BE2C (cell line): Measurements from ENCODE around the gene POLR3A.

ENCODE experiments used
- DNase-seq: peaks from one replicate; pipeline ENCODE4 v3.0.0-alpha.2; 2020
- H3K27me3 ChIP-seq: fragments of 250-450 bp; sonication (Bioruptor Pico); 2 replicates; pipeline ENCODE4 v1.5.1; 2020; ENCODE audit warnings: mild to moderate bottlenecking
- H3K36me3 ChIP-seq: fragments of 250-450 bp; sonication (Bioruptor Pico); 2 replicates; pipeline ENCODE4 v1.5.1; 2020; ENCODE audit warnings: mild to moderate bottlenecking
- H3K4me1 ChIP-seq: fragments of 250-450 bp; sonication (Bioruptor Pico); 2 replicates; pipeline ENCODE4 v1.5.1; 2020
- H3K4me3 ChIP-seq: 2 replicates; pipeline ENCODE4 v1.5.1; 2011; ENCODE audit warnings: low read depth, low read length
- H3K9me3 ChIP-seq: fragments of 250-450 bp; sonication (Bioruptor Pico); 2 replicates; pipeline ENCODE4 v1.5.1; 2020
- TF ChIP-seq, protein P1 (sequence below): IDR thresholded peaks from 2 replicates; pipeline ENCODE4 v1.5.1; 2012; ENCODE audit warnings: mild to moderate bottlenecking, low read depth, low read length

The POLR3A gene

GRCh38 chr10:78063236-78063635 lies 33.9 kb upstream of the POLR3A start:
- Histone ChIP-seq H3K4me1 (no peaks in the 10 kb centered on the region), H3K27me3 (no peaks in the 10 kb centered on the region), H3K36me3 (no peaks in the 10 kb centered on the region), H3K9me3 (no peaks in the 10 kb centered on the region), H3K4me3 (no peak overlapping the region)
- DNase-seq, result no peak
- TF ChIP-seq, protein P1, sequence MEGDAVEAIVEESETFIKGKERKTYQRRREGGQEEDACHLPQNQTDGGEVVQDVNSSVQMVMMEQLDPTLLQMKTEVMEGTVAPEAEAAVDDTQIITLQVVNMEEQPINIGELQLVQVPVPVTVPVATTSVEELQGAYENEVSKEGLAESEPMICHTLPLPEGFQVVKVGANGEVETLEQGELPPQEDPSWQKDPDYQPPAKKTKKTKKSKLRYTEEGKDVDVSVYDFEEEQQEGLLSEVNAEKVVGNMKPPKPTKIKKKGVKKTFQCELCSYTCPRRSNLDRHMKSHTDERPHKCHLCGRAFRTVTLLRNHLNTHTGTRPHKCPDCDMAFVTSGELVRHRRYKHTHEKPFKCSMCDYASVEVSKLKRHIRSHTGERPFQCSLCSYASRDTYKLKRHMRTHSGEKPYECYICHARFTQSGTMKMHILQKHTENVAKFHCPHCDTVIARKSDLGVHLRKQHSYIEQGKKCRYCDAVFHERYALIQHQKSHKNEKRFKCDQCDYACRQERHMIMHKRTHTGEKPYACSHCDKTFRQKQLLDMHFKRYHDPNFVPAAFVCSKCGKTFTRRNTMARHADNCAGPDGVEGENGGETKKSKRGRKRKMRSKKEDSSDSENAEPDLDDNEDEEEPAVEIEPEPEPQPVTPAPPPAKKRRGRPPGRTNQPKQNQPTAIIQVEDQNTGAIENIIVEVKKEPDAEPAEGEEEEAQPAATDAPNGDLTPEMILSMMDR, result no peak

GRCh38 chr10:78062296-78062695 lies 33.0 kb upstream of the POLR3A start:
- no peak for DNase-seq
- Histone ChIP-seq H3K27me3 (no peaks in the 10 kb centered on the region), H3K36me3 (no peaks in the 10 kb centered on the region), H3K4me3 (no peak overlapping the region), H3K4me1 (no peaks in the 10 kb centered on the region), H3K9me3 (no peaks in the 10 kb centered on the region)
- TF ChIP-seq, protein P1, result no peak

GRCh38 chr10:78059906-78060702 lies 30.8 kb upstream of the POLR3A start:
- Histone ChIP-seq H3K9me3 (no peaks in the 10 kb centered on the region), H3K36me3 (no peaks in the 10 kb centered on the region), H3K27me3 (no peaks in the 10 kb centered on the region), H3K4me1 (no peaks in the 10 kb centered on the region), H3K4me3 (no peak overlapping the region)
- TF ChIP-seq, protein P1, result no peak
- DNase-seq, result no peak

- H3K27me3 ChIP-seq, result no peaks in the 10 kb centered on the region
- DNase-seq, result no peak
These were observed 29.2 kb upstream of the POLR3A start for GRCh38 chr10:78058562-78058961.

GRCh38 chr10:78053211-78053868 lies 24.0 kb upstream of the POLR3A start:
- TF ChIP-seq, protein P1, result no peak
- Histone ChIP-seq H3K27me3 (no peaks in the 10 kb centered on the region), H3K9me3 (no peaks in the 10 kb centered on the region), H3K4me3 (no peak overlapping the region), H3K4me1 (no peaks in the 10 kb centered on the region), H3K36me3 (no peaks in the 10 kb centered on the region)
- DNase-seq, result no peak

More at GRCh38 chr10:78058562-78058961, 29.2 kb upstream of the POLR3A start:
- no peaks in the 10 kb centered on the region for H3K9me3 ChIP-seq
- no peaks in the 10 kb centered on the region for H3K4me1 ChIP-seq
- TF ChIP-seq, protein P1, result no peak
- no peak overlapping the region for H3K4me3 ChIP-seq
- no peaks in the 10 kb centered on the region for H3K36me3 ChIP-seq

DNA sequence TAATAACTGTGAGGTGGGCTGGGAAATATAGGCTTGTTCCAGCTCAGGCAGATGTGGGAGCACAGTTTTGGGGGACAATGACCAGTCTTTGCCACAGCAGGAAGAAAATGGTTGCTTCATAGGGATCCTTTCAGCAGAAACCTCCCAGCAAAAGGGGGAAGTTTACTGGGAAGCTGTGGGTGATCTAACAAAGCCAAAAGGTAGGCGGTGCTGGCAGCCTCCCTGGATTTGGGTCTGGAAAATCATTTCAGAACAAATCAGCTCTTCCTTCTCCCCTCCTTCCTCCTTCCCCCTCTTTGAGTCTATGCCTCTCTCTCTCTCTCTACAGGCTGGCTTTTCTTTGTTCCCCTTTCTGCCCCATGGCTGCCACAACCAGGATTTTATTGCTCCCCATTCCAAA lies 20.5 kb upstream of the POLR3A start:
- TF ChIP-seq, protein P1, result no peak
- no peak for DNase-seq
- Histone ChIP-seq H3K4me3 (no peak overlapping the region), H3K36me3 (no peaks in the 10 kb centered on the region), H3K4me1 (peaks cover 4% of the 10 kb centered on the region; the same call in 1 of the 2 replicates), H3K9me3 (no peaks in the 10 kb centered on the region), H3K27me3 (no peaks in the 10 kb centered on the region)
